Memory B cell (primary cell): ENCODE measurements around the gene F5.

Experiments
- ATAC-seq: fragments of 150-1000 bp; cut with Tn5 transposase; 2 replicates; pipeline ENCODE4 v1.10.0; 2021; ENCODE audit warnings: low read depth, mild to moderate bottlenecking, moderate library complexity
- DNase-seq, 2 donors: peaks; one replicate each; pipeline ENCODE4 v3.0.0; 2022; ENCODE audit warnings: low spot score in 2 of 2
- H3K27ac Mint-ChIP-seq: one replicate; pipeline ENCODE4 v1.8.0; 2022; ENCODE audit warnings: mild to moderate bottlenecking, moderate library complexity, mixed read lengths
- H3K27me3 Mint-ChIP-seq: one replicate; pipeline ENCODE4 v1.8.0; 2022; ENCODE audit warnings: mixed read lengths
- H3K36me3 Mint-ChIP-seq: one replicate; pipeline ENCODE4 v1.8.0; 2022; ENCODE audit warnings: mild to moderate bottlenecking, mixed read lengths
- H3K4me1 Mint-ChIP-seq: one replicate; pipeline ENCODE4 v1.8.0; 2022; ENCODE audit warnings: mixed read lengths
- H3K4me3 Mint-ChIP-seq: one replicate; pipeline ENCODE4 v1.8.0; 2022; ENCODE audit warnings: mild to moderate bottlenecking, moderate library complexity, mixed read lengths
- H3K9me3 Mint-ChIP-seq: one replicate; pipeline ENCODE4 v1.8.0; 2022; ENCODE audit warnings: mixed read lengths

F5 gene

GRCh38 chr1:169576241-169576934 is 9.9 kb downstream of the F5 start:
- ATAC-seq (no peak), DNase-seq (no peak)
- Mint-ChIP-seq H3K4me3 (no peak overlapping the region), H3K4me1 (no peaks in the 10 kb centered on the region), H3K9me3 (no peaks in the 10 kb centered on the region), H3K36me3 (no peaks in the 10 kb centered on the region), H3K27ac (no peak overlapping the region), H3K27me3 (peaks cover 2% of the 10 kb centered on the region)

GRCh38 chr1:169574336-169574735 is 11.9 kb downstream of the F5 start:
- Mint-ChIP-seq H3K36me3 (no peaks in the 10 kb centered on the region), H3K4me1 (no peaks in the 10 kb centered on the region), H3K9me3 (no peaks in the 10 kb centered on the region), H3K27me3 (peaks cover 2% of the 10 kb centered on the region), H3K27ac (no peak overlapping the region), H3K4me3 (no peak overlapping the region)
- DNase-seq (no peak), ATAC-seq (no peak)

GRCh38 chr1:169572187-169572586 is 14.1 kb downstream of the F5 start:
- Mint-ChIP-seq H3K9me3 (no peaks in the 10 kb centered on the region), H3K27ac (no peak overlapping the region), H3K4me3 (no peak overlapping the region)

GRCh38 chr1:169571450-169571849 is 14.8 kb downstream of the F5 start:
- H3K36me3 Mint-ChIP-seq: no peaks in the 10 kb centered on the region
- H3K4me1 Mint-ChIP-seq: no peaks in the 10 kb centered on the region
- H3K27me3 Mint-ChIP-seq: no peaks in the 10 kb centered on the region
- H3K9me3 Mint-ChIP-seq: no peaks in the 10 kb centered on the region
- no peak overlapping the region for H3K4me3 Mint-ChIP-seq
- ATAC-seq (no peak), DNase-seq (no peak)
- H3K27ac Mint-ChIP-seq: no peak overlapping the region

More at GRCh38 chr1:169572187-169572586, 14.1 kb downstream of the F5 start:
- no peaks in the 10 kb centered on the region for H3K27me3 Mint-ChIP-seq
- no peaks in the 10 kb centered on the region for H3K36me3 Mint-ChIP-seq
- no peaks in the 10 kb centered on the region for H3K4me1 Mint-ChIP-seq
- ATAC-seq (no peak), DNase-seq (no peak)

GRCh38 chr1:169570172-169570574 is 16.1 kb downstream of the F5 start:
- Mint-ChIP-seq H3K27ac (no peak overlapping the region), H3K4me3 (no peak overlapping the region), H3K27me3 (no peaks in the 10 kb centered on the region), H3K4me1 (no peaks in the 10 kb centered on the region), H3K9me3 (no peaks in the 10 kb centered on the region), H3K36me3 (no peaks in the 10 kb centered on the region)
- no peak for ATAC-seq
- no peak for DNase-seq

- Mint-ChIP-seq H3K4me1 (no peaks in the 10 kb centered on the region), H3K27me3 (peaks cover 3% of the 10 kb centered on the region), H3K36me3 (peaks cover 7% of the 10 kb centered on the region)
Observed at GRCh38 chr1:169568497-169568896, 17.8 kb downstream of the F5 start.

GRCh38 chr1:169565335-169566271 is 20.7 kb downstream of the F5 start:
- DNase-seq (no peak), ATAC-seq (no peak)
- Mint-ChIP-seq H3K36me3 (peaks cover 10% of the 10 kb centered on the region), H3K27ac (no peak overlapping the region), H3K27me3 (peaks cover 9% of the 10 kb centered on the region), H3K4me3 (no peak overlapping the region), H3K9me3 (peaks cover 9% of the 10 kb centered on the region), H3K4me1 (no peaks in the 10 kb centered on the region)

More at GRCh38 chr1:169568497-169568896, 17.8 kb downstream of the F5 start:
- no peak for DNase-seq
- H3K4me3 Mint-ChIP-seq: no peak overlapping the region
- ATAC-seq: no peak
- peaks cover 3% of the 10 kb centered on the region for H3K9me3 Mint-ChIP-seq
- H3K27ac Mint-ChIP-seq: no peak overlapping the region

- peaks cover 10% of the 10 kb centered on the region for H3K36me3 Mint-ChIP-seq
- H3K4me3 Mint-ChIP-seq: no peak overlapping the region
- DNase-seq (no peak), ATAC-seq (no peak)
- no peak overlapping the region for H3K27ac Mint-ChIP-seq
- peaks cover 11% of the 10 kb centered on the region for H3K27me3 Mint-ChIP-seq
- H3K9me3 Mint-ChIP-seq: peaks cover 9% of the 10 kb centered on the region
- H3K4me1 Mint-ChIP-seq: no peaks in the 10 kb centered on the region
Observed at GRCh38 chr1:169563650-169564049, 22.6 kb downstream of the F5 start.

GRCh38 chr1:169563019-169563615 is 23.2 kb downstream of the F5 start:
- peaks cover 9% of the 10 kb centered on the region for H3K9me3 Mint-ChIP-seq
- peaks cover 10% of the 10 kb centered on the region for H3K36me3 Mint-ChIP-seq
- H3K4me1 Mint-ChIP-seq: no peaks in the 10 kb centered on the region
- peaks cover 11% of the 10 kb centered on the region for H3K27me3 Mint-ChIP-seq
- H3K4me3 Mint-ChIP-seq: no peak overlapping the region
- no peak for DNase-seq
- H3K27ac Mint-ChIP-seq: no peak overlapping the region
- ATAC-seq: no peak

GRCh38 chr1:169561692-169562091 is 24.6 kb downstream of the F5 start:
- peaks cover 11% of the 10 kb centered on the region for H3K27me3 Mint-ChIP-seq
- H3K36me3 Mint-ChIP-seq: peaks cover 10% of the 10 kb centered on the region
- peaks cover 9% of the 10 kb centered on the region for H3K9me3 Mint-ChIP-seq
- no peaks in the 10 kb centered on the region for H3K4me1 Mint-ChIP-seq
- H3K4me3 Mint-ChIP-seq: no peak overlapping the region
- ATAC-seq (no peak), DNase-seq (no peak)
- H3K27ac Mint-ChIP-seq: no peak overlapping the region

- Mint-ChIP-seq H3K27ac (no peak overlapping the region), H3K9me3 (no peaks in the 10 kb centered on the region), H3K36me3 (no peaks in the 10 kb centered on the region), H3K4me3 (no peak overlapping the region), H3K4me1 (no peaks in the 10 kb centered on the region), H3K27me3 (peaks cover 4% of the 10 kb centered on the region)
- no peak for ATAC-seq
- DNase-seq: no peak
Observed at GRCh38 chr1:169557131-169557530, 29.1 kb downstream of the F5 start.

GRCh38 chr1:169550294-169550693 is 36.0 kb downstream of the F5 start:
- no peak overlapping the region for H3K27ac Mint-ChIP-seq
- H3K27me3 Mint-ChIP-seq: peaks cover 1% of the 10 kb centered on the region
- H3K36me3 Mint-ChIP-seq: no peaks in the 10 kb centered on the region
- no peak overlapping the region for H3K4me3 Mint-ChIP-seq
- ATAC-seq (peak; percentile 72), DNase-seq (peak in 1 of 2 donors; percentile 28)
- H3K9me3 Mint-ChIP-seq: no peaks in the 10 kb centered on the region
- H3K4me1 Mint-ChIP-seq: peaks cover 2% of the 10 kb centered on the region

GRCh38 chr1:169548282-169548681 is 38.0 kb downstream of the F5 start:
- Mint-ChIP-seq H3K4me3 (no peak overlapping the region), H3K27ac (no peak overlapping the region), H3K9me3 (no peaks in the 10 kb centered on the region), H3K36me3 (no peaks in the 10 kb centered on the region), H3K27me3 (peaks cover 1% of the 10 kb centered on the region), H3K4me1 (peaks cover 2% of the 10 kb centered on the region)
- no peak for DNase-seq
- no peak for ATAC-seq
